Right kidney (tissue), 1 donor: ENCODE results near the gene MYL12A.

ENCODE experiments used
- DNase-seq: peaks from one replicate; pipeline ENCODE4 v3.0.0-alpha.2; 2016

MYL12A gene

DNA sequence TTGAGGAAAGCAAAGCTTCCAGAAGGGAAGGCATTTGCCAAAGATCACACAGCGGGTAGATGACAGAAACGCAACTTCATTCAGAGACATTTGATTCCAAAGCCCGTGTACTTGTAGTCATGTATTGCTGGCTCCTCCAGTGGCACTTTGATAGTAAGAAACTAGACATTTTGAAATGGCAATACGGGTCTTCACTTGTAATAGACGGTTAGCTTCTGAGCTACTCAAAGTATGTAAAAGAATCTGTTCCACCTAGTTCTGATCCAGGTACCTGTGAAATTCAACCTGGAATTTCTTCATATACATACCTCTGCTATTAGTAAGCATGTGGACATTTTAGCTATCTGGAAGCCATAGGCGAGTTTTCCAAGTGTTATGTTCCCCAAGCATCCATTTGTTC, 26.1 kb upstream of the MYL12A start:
- DNase-seq: no peak

DNA sequence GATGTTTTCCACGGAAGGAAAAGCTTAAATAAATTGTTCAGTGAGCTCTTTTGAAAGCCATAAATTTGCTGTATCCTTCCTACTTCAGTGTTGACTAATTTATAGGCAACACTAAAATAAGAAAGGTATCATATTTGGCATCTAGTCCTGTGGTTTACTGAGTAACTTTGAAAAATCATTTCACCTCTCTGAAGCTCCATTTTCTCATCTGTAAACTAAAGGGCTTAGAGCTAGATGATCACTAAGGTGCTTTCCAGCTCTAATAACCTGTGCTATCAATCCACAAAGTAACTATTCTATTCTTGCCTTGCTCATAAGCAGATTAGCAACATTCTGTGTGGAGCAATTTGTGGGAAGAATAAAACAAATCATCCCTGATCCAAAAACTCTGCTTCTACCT, 24.2 kb upstream of the MYL12A start:
- DNase-seq: no peak

DNA sequence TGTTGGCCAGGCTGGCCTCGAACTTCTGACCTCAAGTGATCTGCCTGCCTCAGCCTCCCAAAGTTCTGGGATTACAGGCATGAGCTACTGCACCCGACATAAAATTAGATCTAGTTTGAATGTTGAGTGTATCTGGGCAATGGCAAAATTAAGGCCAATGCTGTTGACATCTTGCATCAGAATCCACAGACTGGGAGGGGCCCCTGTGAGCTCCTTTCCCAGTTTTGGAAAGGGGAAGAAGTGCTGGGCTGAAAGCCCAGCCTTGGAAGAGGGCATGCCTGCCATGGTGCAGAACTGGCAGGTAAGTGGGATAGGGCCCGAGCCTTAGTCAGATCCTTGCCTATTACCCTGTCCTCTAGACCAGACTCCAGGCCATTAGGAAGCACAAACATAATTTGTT, 23.4 kb upstream of the MYL12A start:
- DNase-seq: no peak

DNA sequence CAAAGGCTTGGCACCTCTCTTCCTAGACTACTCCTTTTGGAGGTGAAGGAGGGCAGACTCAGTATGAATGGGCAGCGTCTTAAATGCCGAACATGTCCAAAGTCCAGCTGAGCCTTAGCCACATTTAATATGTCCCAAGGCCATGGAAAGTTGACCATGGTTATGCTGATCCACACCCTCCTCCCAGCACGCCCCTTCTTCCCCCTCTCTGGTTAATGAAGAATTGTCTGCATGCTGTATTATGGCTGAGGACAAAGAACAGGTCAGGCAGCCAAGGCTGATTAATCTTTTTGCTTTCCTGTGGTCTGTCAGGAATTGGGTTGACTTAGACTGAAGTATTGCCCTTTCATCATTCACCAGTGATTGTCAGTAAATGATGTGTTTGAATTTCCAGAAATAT, 22.0 kb upstream of the MYL12A start:
- no peak for DNase-seq

DNA sequence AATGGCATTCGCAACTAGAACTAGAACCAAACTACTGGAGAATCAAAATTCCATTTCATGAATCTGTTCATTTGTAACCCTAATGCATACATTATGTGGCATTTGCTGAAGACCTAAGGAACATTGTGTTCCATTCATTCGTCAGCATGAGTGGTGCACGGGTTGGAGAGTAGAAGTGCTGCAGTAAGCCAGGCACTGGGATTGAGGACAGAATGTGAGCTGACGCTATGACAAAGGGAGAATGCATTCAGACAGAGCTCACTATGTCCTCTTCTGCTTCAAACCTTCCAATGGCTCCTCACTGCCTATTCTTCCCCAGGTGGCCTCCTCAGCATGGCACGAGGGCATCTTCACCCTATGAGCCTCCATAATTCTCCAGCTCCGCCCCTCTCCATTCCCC, 21.6 kb upstream of the MYL12A start:
- DNase-seq: no peak

DNA sequence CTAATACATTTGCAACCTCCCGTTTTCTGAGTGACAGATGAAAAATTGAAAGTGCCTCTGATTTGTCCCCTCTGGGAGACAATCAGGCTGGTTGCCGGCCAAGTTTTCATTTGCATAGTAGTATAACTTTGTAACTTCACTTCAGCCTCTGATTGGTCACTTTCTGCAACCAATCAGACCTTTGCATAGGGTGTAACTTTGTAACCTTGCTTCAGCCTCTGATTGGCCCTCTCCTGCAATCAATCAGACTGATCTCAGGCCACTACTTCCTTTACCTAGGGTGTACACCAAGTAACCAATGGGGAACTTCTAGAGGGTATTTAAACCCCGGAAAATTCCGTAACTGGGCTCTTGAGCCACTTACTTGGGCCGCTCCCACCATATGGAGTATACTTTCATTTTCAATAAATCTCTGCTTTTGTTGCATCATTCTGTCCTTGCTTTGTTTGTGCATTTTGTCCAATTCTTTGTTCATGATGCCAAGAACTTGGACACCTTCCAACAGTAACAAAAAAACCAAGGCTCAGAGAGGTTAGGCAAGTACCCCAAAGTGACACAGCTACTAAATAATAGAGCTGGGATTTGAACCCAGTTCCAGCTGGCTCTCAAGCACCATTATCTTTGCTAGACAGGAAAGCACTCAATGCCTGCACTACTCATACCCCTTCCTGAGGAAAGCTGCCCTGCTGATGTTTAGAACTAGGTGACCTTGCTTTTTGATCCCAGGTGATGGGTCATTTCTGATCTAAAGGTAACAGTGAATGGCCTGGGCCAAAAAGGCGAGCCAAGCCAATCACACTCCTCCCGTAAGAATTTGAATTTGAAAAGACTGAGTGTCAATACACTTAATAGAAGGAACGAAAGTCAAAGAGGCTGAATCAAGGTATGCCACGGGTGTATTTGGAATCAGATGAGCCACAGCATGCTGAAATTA, 16.9 kb upstream of the MYL12A start:
- no peak for DNase-seq

DNA sequence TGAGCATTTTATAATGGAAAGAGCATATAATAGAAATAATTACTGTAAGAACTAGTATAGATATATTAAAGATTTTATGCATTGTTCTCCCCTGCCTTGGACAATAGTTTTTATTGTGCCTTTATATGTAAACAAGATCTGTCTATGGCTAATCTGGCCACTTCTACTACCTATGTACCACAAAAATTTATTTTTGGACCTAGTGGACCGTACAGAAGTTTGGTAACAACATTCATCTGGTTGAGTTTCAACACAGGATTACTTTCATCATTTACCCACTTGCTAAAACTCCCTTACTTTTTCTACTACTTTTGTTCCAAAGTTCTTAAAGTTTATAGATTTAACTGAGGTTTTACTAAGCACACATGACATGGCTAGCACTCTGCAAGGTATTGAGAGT, 14.6 kb upstream of the MYL12A start:
- DNase-seq: no peak

DNA sequence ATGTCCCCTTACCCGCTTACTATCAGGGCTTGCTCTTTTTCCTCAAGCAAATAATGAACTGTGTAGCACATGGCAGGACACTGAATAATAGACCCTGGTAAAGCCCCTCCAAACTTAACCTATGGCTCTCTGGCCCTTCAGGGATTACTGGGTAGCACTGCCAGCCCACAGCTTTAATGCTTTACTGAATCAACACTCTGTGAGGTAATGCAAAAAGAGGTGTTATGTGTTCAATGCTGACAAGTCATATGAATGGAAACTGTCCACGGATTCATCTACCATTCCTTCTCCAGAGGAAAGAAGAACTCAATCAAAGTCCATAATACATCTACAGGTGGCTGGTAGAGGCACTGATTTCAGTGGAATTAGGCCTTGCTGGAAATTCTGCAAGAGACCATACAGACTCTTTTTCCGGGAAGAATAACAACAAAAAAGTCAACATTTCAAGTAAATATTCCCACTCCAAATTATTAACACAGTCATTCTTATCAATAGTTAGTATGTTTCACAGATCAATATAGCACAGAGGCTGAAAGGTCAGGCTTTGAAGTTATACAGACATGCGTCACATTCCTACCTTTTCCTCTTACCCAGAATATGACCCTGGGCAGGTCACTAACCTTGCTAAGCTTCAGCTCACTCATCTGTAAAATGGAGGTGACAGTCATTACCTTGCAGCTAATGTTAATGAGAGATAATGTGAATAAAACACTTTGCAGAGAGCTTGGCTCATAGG, 14.0 kb upstream of the MYL12A start:
- DNase-seq: no peak

DNA sequence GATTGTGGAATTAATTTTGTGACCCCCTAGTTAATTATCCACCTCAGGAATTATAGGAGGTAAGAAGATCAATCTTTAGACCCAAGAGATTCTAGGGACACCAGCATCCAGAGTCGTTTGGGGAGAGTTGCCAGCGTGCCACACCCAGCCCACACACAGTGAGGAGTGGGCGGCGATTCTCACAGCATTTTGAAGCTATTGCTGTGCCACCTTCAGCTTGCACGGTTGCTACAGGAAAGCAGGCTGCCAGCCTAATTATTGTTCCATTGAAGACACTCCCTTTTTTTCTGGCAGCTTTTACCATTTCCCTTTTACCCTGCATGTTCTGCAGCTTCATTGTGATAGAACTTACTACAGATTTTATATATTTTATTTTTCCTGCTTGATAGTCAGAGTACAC, 13.1 kb upstream of the MYL12A start:
- no peak for DNase-seq

DNA sequence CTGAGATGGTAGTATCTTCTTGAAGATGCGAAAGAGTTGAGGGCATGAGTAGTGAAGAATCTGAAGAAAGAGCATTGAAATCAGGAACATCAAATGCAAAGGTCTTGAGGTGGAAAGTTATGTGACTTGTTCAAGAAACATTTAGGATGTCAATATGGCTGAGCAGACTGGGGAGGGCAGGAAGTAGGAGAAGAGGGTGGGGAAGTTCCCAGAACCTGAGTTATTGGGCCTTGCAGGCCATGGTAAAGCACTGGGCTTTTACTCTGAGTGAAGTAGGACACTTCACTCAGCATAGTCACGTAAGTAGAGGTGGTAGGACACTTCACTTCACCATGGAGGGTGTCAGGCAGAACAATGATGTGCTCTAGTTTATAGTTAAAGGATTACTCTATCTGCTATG, 11.8 kb upstream of the MYL12A start:
- DNase-seq: no peak

DNA sequence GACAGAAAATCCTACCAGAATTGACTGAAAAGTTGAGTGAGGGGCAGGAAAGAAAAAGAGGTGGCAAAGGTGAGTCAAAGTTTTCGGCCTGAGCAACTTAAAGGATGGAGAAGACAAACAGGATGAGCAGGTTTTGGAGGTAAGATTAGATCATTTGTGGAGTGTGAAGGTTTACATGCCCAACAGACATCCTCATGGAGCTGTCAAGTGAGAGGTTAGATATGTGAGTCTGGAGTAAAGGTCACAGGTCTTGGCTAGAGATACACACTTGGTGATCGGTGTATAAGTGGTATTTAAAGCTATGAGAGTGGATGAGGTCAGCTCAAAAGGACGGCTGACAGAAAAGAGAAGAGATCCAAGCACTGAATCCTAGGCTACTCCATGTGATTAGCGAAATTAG, 11.1 kb upstream of the MYL12A start:
- no peak for DNase-seq

DNA sequence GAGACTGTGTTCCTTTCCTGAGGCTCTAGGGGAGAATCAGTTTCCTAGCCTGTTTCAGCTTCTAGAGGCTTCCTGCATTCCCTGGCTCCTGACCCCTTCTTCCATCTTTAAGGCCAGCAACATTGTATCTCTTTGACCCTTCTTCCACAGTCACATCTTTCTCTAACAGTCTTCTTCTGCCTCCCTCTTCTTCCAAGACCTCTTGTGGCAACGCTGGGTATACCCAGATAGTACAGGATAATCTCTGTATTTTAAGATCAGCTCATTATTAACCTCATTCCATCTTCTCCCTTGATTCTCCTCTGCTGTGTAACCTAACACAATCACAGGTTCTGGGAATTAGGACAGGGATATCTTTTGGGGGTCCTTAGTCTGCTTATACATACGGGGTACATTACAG, 8.9 kb upstream of the MYL12A start:
- no peak for DNase-seq

DNA sequence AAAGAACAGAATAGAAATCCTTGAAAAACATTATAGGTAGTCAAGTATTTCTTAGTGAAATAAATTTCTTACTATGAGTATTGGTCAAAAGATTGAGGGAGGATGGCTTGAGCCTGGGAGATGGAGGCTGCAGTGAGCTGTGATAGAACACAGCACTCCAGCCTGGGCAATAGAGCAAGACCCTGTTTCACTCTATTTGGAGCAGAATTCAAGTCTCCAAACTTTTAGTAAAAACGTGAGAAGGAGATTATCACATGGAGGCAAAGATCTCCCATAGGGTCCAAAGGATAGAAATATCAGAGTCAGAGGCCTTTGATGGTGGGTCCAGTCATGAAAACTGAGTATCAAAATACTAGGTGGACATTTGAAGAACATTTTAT, 2.4 kb upstream of the MYL12A start:
- DNase-seq: no peak

DNA sequence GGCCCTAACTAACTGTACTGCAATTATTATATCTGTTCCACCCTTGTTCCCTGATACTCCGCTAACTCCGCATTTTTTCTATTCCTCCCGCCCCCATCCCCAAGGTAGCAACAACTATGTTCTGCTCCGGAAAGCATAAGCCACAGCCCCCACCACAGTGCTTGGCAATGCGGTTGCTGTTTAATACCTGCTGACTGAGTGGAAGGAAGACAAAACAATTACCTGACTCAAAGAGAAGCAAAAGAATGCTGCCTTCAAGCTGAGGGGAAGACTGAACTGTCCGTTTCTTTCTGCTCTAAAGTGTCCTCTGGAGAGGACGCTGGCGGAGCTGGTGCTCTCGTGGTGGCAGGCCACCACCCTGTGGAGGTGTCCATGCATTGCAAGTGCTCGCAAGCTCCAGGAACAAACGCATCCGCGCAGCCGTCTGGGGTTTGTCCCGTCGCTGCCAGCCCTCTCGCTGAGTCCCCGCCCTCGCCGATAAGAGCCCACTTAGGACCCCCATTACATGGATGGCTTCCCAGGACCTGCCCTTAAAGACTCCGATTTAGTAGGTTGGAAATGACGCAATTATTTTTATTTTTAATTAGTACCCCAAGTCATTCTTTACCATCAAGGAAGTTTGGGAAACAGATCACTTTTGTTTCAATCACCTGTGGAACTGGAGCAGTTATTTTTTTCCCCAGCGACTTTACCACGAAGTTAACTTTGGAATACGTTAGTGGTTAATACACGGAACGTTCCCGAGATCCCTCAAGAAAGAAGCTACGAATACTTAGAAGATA, 1.6 kb upstream of the MYL12A start:
- DNase-seq: peak; percentile 82

DNA sequence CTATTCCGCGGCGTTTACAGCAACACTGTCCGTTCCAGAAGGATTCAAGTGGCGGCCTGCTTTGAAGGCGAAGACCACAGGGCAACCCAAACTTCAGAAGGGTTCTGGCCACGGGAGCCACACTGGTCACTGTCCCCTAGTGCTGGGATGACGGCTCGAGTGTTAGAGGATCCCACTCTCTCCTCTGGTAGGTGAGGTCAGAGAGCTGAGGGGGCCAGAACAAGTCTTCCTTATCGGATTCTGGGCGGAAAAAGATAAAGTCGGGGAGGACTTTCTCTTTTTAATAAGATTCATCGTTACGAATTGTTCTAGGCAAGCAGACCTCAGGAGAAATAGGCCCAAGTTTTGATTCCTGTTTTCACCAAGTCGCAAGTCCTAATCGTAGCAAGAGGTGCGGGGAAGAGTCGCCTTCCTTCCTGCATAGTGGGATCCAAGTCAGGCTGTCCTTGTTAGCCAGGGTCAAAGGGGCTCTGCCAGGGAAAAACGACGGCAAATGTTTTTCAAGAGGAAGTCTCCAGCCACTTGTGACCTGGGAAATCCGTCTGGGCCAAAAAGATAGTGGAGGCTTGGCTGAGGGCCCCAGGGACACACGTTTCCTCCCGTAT, 864 bp upstream of the MYL12A start:
- no peak for DNase-seq

DNA sequence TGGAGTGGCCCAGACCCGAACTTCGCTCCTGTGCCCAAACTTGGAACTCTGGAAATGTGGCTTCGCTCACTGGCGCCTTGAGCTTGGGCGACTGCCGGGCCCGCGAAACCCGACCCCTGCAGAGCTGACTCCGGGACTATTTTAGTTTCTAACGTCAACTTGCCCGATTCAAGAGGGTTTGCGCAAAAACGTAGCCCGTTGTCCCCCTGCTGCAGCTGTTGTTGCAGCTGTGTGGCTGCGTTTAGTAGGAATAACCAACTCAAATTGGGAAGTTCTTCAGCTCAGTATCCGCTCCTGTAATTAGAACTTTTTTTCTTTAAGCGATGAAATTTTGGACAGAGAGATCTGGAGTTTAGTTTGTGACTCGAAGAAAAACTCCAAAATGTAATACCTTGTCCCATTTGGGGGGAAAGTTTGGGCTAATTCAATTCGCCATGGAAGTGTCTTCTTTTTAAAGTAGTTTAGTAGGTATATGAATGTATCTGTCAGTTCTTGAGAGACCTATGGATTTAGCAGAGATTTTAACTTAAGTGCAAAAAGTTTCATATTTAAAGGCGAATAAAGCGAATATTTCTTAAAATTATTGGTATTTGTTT, 559 bp downstream of the MYL12A start:
- no peak for DNase-seq

DNA sequence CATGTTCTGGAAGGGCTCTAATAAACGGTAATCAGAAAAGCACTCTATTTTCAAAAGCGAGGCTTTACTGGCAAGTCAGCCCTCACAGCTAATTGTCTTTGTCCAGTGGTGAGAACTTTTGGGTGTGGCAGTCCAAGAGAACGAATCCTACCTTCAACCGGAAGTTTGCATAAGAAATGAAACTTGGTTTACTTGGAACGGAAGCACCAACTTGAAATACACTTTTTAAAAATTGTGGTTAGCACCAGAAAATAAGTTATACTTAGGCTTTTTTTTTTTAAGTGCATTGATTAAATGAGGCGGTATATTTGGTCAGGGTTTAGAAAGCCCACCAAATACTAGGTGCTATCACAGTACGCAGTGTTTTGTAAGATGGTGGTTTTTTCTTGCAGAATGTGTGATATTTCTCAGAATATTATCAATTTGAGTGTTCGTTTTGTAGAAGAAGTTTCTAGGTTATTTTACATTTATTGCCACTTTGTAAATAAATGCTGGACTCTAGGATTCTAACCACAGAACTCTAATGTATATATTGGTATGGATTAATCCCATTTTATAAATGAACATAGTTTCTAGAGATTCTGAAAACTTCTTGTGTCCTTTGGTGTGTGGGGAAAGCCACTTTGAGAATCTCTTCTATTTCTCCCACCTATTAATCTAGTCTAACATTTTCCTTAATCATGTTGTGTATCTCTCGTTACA, 1.2 kb downstream of the MYL12A start:
- peak; percentile 22 for DNase-seq

DNA sequence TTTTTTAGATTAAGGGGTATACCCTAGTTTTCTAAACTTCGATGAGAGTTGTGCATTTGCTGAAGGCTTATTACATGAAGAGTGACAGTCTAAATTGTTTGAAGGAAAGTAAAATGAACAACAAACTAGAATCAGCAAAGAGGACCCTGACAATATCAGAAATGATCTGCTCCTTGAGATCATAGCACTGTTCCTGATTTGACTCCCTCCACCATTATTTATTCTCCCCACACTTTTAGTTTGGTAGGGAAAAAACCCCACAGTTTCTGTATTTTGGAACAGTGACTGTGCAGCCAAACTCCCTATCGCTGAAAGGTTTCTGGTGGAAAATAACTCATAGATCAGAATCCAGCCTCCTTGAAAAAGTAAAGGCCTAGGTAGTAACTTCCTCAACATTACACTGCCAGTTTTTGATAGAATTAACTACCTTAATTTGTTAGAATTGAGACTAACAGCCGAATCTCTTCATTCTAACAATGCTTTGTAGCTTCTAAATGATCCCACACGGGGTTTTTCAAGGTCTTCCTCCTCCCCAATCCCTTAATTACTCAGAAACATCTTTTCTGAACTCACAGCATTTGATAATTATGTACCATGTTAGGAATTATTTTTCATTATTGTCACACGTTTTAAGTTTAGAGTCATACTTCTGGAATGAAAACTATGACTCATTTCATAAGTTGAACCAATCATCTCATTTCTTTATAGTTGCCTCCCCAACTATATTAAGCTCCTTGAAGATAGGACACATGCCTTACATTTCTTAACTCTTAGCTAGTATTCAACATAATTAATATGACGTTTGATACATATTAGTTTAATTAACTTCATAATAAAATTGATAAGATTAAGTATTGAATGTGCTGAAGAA, 2.9 kb downstream of the MYL12A start:
- DNase-seq: no peak

DNA sequence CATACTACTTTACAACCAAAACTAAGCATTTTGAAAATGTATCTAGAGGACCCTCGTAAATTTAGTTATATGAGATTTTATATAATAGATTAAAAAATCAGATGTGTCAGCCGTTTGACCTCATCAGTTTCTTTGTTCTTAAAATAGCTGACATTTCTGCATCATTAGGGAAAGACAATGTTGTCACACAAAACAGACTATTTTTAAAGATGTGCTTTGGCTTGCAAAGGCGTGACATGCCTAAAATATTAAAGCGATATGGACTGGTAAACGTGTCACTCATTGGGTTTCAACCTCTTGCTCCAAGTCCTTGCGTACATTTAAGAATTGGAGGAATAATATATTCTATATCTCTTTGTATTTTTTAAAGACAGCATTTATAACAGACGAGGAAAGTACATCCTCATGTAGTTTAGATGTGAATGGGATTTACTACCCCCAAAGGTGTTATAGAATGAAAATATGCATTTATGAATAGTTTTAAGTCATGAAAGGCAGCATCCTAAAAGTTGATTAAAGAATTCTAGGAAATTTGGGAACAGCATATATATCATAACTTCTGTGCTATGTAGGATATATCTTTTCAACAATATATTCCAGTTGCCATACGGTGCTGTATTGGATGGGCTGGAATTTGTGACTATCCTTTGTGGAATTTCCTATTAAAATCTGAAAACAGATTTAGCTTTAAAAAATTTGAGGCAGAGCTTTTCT, 3.8 kb downstream of the MYL12A start:
- DNase-seq: no peak

DNA sequence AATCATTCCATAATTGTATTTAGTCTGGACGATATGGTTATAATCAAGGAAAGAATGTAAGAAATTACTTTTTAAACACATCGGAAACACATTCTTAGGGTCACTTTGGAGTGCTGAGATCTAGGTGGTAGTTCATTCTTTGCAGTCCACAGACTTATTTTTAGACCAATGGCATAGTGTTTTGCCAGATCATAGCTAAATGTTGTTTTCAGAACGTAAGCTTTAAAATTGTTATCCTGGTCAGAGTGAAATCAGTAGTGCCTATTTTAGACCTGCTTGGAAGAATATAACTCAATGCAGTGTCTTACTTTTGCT, 4.3 kb downstream of the MYL12A start:
- DNase-seq: no peak
